Keratinocyte (primary cell): ENCODE measurements around the gene RNU1-2. TPM values are rescaled to one million over a fixed set of nuclear protein-coding genes. Genes with fewer than 3 reads are reported as not detected.
"Not testable (repeated sequence)": the region's sequence is repeated elsewhere in the genome, so short reads cannot be mapped to it uniquely, and the experiment has no call there.

Experiments
- DNase-seq: peaks from one replicate; pipeline ENCODE4 v3.0.0-alpha.2; 2011; ENCODE audit warnings: low read depth, missing footprints, low spot score
- FAIRE-seq: peaks from 2 replicates; lab custom pipeline; 2011; peaks lifted over from hg19 to GRCh38; lab: Jason Lieb, UNC
- H2AFZ ChIP-seq: 2 replicates; pipeline ENCODE4 v1.6.0; 2012; ENCODE audit warnings: low read length, control low read depth, inconsistent platforms; ENCODE audit not compliant: control insufficient read depth
- H3K27ac ChIP-seq: 2 replicates; pipeline ENCODE4 v1.5.1; 2011; ENCODE audit warnings: low read length; ENCODE audit not compliant: control insufficient read depth, insufficient read depth
- H3K27me3 ChIP-seq: 3 replicates; pipeline ENCODE4 v1.6.0; 2011; ENCODE audit warnings: low read length; ENCODE audit not compliant: control insufficient read depth, insufficient read depth; ENCODE audit errors: extremely low read depth
- H3K36me3 ChIP-seq, 2 experiments: 2 replicates in 1 of 2; 3 replicates in 1 of 2; pipeline ENCODE4 v1.5.1; 2011; ENCODE audit warnings: low read length in 2 of 2, mild to moderate bottlenecking in 1 of 2; ENCODE audit not compliant: control insufficient read depth in 2 of 2, insufficient read depth in 2 of 2; ENCODE audit errors: extremely low read depth in 1 of 2
- H3K4me1 ChIP-seq: 3 replicates; pipeline ENCODE4 v1.5.1; 2011; ENCODE audit warnings: low read length; ENCODE audit not compliant: control insufficient read depth, insufficient read depth; ENCODE audit errors: extremely low read depth
- H3K4me2 ChIP-seq: 3 replicates; pipeline ENCODE4 v1.6.0; 2011; ENCODE audit warnings: low read depth, low read length; ENCODE audit not compliant: control insufficient read depth, insufficient read depth; ENCODE audit errors: extremely low read depth
- H3K4me3 ChIP-seq, 3 experiments: fragments of 200-600 bp in 1 of 3; sonication (generic) in 1 of 3; 2 replicates in 2 of 3; 3 replicates in 1 of 3; pipeline ENCODE4 v1.5.1; 2011 to 2016; ENCODE audit warnings: low read length in 3 of 3, mild to moderate bottlenecking in 3 of 3, control low read depth in 2 of 3, inconsistent platforms in 1 of 3, low read depth in 1 of 3, mixed read lengths in 1 of 3, mixed run types in 1 of 3, moderate library complexity in 1 of 3; ENCODE audit not compliant: control insufficient read depth in 2 of 3, insufficient read depth in 2 of 3; ENCODE audit errors: extremely low read depth in 1 of 3
- H3K79me2 ChIP-seq: 2 replicates; pipeline ENCODE4 v1.6.0; 2012; ENCODE audit warnings: low read length; ENCODE audit not compliant: control insufficient read depth, insufficient read depth
- H3K9ac ChIP-seq: 3 replicates; pipeline ENCODE4 v1.6.0; 2011; ENCODE audit warnings: low read length; ENCODE audit not compliant: control insufficient read depth, insufficient read depth; ENCODE audit errors: extremely low read depth
- H3K9me1 ChIP-seq: 3 replicates; pipeline ENCODE4 v1.6.0; 2011; ENCODE audit warnings: low read length; ENCODE audit not compliant: control insufficient read depth, insufficient read depth; ENCODE audit errors: extremely low read depth
- H3K9me3 ChIP-seq: 2 replicates; pipeline ENCODE4 v1.5.1; 2012; ENCODE audit warnings: low read depth, low read length; ENCODE audit not compliant: control insufficient read depth
- H4K20me1 ChIP-seq: 3 replicates; pipeline ENCODE4 v1.6.0; 2011; ENCODE audit warnings: low read length; ENCODE audit not compliant: control insufficient read depth, insufficient read depth; ENCODE audit errors: extremely low read depth
- dilution Hi-C: fragments of 300-500 bp; cut with MboI; formaldehyde crosslinking; loops from one replicate; pipeline ENCODE4 v1.7.0; 2020; ENCODE audit warnings: low sequenced_read_pairs; ENCODE audit not compliant: extremely low pct_ligation_motif_present
- polyA minus RNA-seq, 3 experiments: library from RNA; depleted of rRNA, polyadenylated mRNA; stranded (reverse); fragments of >200 nt; gene quantifications; 1 replicate in 1 of 3; 2 replicates in 1 of 3; 3 replicates in 1 of 3; pipeline ENCODE4 v1.2.3, GENCODE V29; 2011
- polyA plus RNA-seq, 5 experiments: library from polyadenylated mRNA; depleted of rRNA in 3 of 5; stranded (reverse) in 3 of 5; stranded (forward) in 1 of 5; unstranded in 1 of 5; fragments of >200 nt; gene quantifications; 1 replicate in 1 of 5; 2 replicates in 3 of 5; 3 replicates in 1 of 5; pipeline versions ENCODE4 v1.2.1 to v1.2.3, GENCODE V29; 2011 to 2012; ENCODE audit warnings: missing spikeins in 2 of 5, low read depth in 1 of 5, low replicate concordance in 1 of 5

Gene RNU1-2
- polyA plus RNA-seq (66.0 to 67.0 TPM in 2 of 3 replicates, not detected in the other), polyA minus RNA-seq (13,175 to 24,724 TPM (median 16,252 TPM) in 3 replicates)
- polyA plus RNA-seq (2011; ENCODE audit: low read depth): not detected
- polyA plus RNA-seq (2011; cell fraction: cytosol; rRNA removed): not detected in 2 replicates
- under 0.01 TPM in 2 replicates for polyA plus RNA-seq (2011; cell fraction: nucleus; rRNA removed)
- not detected in 2 replicates for polyA plus RNA-seq (2012; ENCODE audit: low replicate concordance)
- polyA minus RNA-seq (2011; cell fraction: cytosol; rRNA and poly(A)+ RNA removed): 39,283 TPM
- 15,420 and 21,721 TPM in 2 replicates for polyA minus RNA-seq (2011; cell fraction: nucleus; rRNA and poly(A)+ RNA removed)

GRCh38 chr1:16895598-16896315 lies at the start of gene RNU1-2:
TSS of gene RNU1-2 (plus strand) at chr1:16895980.
- H2AFZ ChIP-seq: peak within 1 kb of the TSS; percentile 79
- H3K36me3 ChIP-seq, FAIRE-seq, dilution Hi-C loops, H3K27me3 ChIP-seq, H3K9me3 ChIP-seq, H3K79me2 ChIP-seq, H3K4me1 ChIP-seq, H4K20me1 ChIP-seq, H3K9me1 ChIP-seq: not testable (repeated sequence)
- H3K4me3 ChIP-seq: peak within 1 kb of the TSS; percentile 27 to 58 (median 55)
- peak within 1 kb of the TSS; percentile 83 for H3K4me2 ChIP-seq
- H3K27ac ChIP-seq: peak within 1 kb of the TSS; percentile 93
- peak; percentile 100 for DNase-seq
- peak within 1 kb of the TSS; percentile 89 for H3K9ac ChIP-seq

GRCh38 chr1:16856201-16856600 lies 39.6 kb upstream of the RNU1-2 start:
- dilution Hi-C loops, DNase-seq, H3K4me3 ChIP-seq, H3K79me2 ChIP-seq, H3K9me1 ChIP-seq, H4K20me1 ChIP-seq, H3K36me3 ChIP-seq, H3K4me2 ChIP-seq, H3K9me3 ChIP-seq, H2AFZ ChIP-seq, FAIRE-seq, H3K9ac ChIP-seq, H3K27me3 ChIP-seq, H3K4me1 ChIP-seq, H3K27ac ChIP-seq: not testable (repeated sequence)

DNA sequence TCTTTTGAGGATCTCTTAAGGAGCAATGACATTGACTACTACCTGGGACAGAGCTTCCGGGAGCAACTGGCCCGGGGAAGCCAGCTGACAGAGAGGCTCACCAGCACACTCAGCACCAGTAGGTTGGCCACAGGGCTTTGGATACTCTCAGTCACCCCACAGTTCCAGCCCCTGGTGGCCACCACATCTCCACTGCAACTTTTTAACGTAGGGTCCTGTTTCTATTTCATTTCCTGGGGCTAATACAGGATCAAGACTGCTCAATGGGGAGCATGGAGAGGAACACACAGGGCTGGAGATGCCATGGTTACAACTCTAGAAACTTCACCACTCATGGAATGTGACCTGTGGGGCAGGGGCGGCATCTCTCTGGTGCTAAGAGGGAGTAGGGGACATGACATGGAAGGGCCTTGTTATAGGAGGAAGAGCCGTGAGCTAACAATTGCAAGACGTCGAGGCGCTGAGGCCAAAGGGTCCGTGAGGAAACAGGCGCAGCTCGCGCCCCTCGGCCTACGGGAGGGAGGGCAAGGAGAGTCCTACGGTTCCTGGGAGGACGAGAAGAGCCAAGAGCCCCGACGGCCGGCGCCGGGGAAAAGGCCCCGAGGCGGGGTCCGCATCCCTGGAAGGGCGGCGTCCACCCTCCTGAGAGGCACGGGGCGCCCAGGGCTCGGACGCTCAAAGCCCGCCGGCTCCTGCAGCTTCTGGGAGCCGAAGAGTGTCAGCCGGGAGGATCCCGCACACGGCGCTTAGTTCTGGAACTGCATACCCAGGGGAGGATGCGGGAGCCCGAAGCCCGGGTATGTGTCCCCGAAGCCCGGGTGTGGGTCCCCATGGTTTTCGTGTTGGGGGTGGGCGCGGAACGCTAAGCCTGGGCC lies 36.4 kb upstream of the RNU1-2 start:
- H3K27ac ChIP-seq, H3K79me2 ChIP-seq, dilution Hi-C loops, H3K4me3 ChIP-seq, H3K27me3 ChIP-seq, H3K9me1 ChIP-seq, DNase-seq, H3K36me3 ChIP-seq, H2AFZ ChIP-seq, FAIRE-seq, H4K20me1 ChIP-seq, H3K4me2 ChIP-seq, H3K9ac ChIP-seq, H3K9me3 ChIP-seq, H3K4me1 ChIP-seq: not testable (repeated sequence)

- H3K9me3 ChIP-seq, H3K27me3 ChIP-seq, H3K4me2 ChIP-seq, DNase-seq, H3K36me3 ChIP-seq, H2AFZ ChIP-seq, H3K79me2 ChIP-seq, FAIRE-seq, H3K27ac ChIP-seq, H3K4me1 ChIP-seq, H4K20me1 ChIP-seq, H3K9me1 ChIP-seq, H3K4me3 ChIP-seq, H3K9ac ChIP-seq, dilution Hi-C loops: not testable (repeated sequence)
Observed at GRCh38 chr1:16860048-16860447, 35.7 kb upstream of the RNU1-2 start.
